K562 (cell line): ENCODE data around the gene IQCE. TPM values are rescaled to one million over a fixed set of nuclear protein-coding genes. Genes with fewer than 3 reads are reported as not detected.
A peak's percentile ranks its signal among the peaks of the same experiment; 100 is the strongest.

Source experiments
- ATAC-seq: fragments of 200-7000 bp; cut with Tn5 transposase; 3 replicates; pipeline ENCODE4 v1.9.1; 2020; ENCODE audit warnings: moderate library complexity
- BruUV-seq: library from RNA; stranded (reverse); fragments of 400-500 nt; replicated peaks from 2 replicates; lab custom pipeline; 2021; lab: Mats Ljungman, UMichigan
- CTCF ChIA-PET: fragments of 300-600 bp; formaldehyde crosslinking; extraction: SDS; loops from one replicate; lab custom pipeline; 2021; ENCODE audit warnings: low intra/inter-chr PET ratio; lab: Yijun Ruan, JAX
- POLR2A ChIA-PET: fragments of 300-600, 350-650 bp; sonication (Branson Sonifier 250); formaldehyde crosslinking; extraction: SDS; loops from one replicate; lab custom pipeline; 2021; ENCODE audit warnings: antibody characterized with exemption, inconsistent platforms; lab: Yijun Ruan, JAX
- DNase-seq, 4 experiments: peaks; one replicate each; pipeline versions ENCODE4 v3.0.0 to v3.0.0-alpha.2; 2011 to 2018; ENCODE audit warnings: low spot score in 3 of 4, mixed read lengths in 3 of 4; ENCODE audit errors: extremely low read depth in 1 of 4
- FAIRE-seq: peaks from 2 replicates; lab custom pipeline; 2011; peaks lifted over from hg19 to GRCh38; lab: Jason Lieb, UNC
- H2AFZ ChIP-seq: 2 replicates; pipeline ENCODE4 v1.6.0; 2011; ENCODE audit warnings: low read depth, low read length, control low read depth, inconsistent platforms
- H3K27ac ChIP-seq: fragments of 200-600 bp; 3 replicates; pipeline ENCODE4 v1.8.0; 2011; ENCODE audit warnings: low read depth, mild to moderate bottlenecking, control low read depth, inconsistent platforms, low read length, moderate library complexity, mixed read lengths; ENCODE audit errors: extremely low read depth
- H3K27me3 ChIP-seq, 2 experiments: fragments of 300-600 bp in 1 of 2; 2 replicates in 1 of 2; 3 replicates in 1 of 2; pipeline versions ENCODE4 v1.6.0 to v1.8.0; 2011; ENCODE audit warnings: inconsistent platforms in 2 of 2, low read length in 2 of 2, mild to moderate bottlenecking in 1 of 2, mixed read lengths in 1 of 2, moderate library complexity in 1 of 2; ENCODE audit not compliant: control insufficient read depth in 2 of 2, insufficient read depth in 2 of 2
- H3K36me3 ChIP-seq: fragments of 300-600 bp; 3 replicates; pipeline ENCODE4 v1.8.0; 2011; ENCODE audit warnings: mild to moderate bottlenecking, low read length, inconsistent platforms; ENCODE audit not compliant: control insufficient read depth, insufficient read depth
- H3K4me1 ChIP-seq, 2 experiments: fragments of 200-600 bp in 1 of 2; replicated peaks in 1 of 2; 2 replicates in 1 of 2; 3 replicates in 1 of 2; pipeline versions ENCODE4 v1.5.1 to v1.8.0; 2011; ENCODE audit warnings: inconsistent platforms in 2 of 2, low read length in 2 of 2, mild to moderate bottlenecking in 1 of 2, mixed read lengths in 1 of 2, moderate library complexity in 1 of 2; ENCODE audit not compliant: control insufficient read depth in 2 of 2, insufficient read depth in 2 of 2
- H3K4me2 ChIP-seq: 2 replicates; pipeline ENCODE4 v1.6.1; 2011; ENCODE audit warnings: low read length, control low read depth, inconsistent platforms, mixed read lengths; ENCODE audit not compliant: insufficient read depth
- H3K4me3 ChIP-seq: fragments of 200-600 bp; sonication (generic), shearing (Covaris generic); 2 replicates; pipeline ENCODE4 v1.5.1; 2016; ENCODE audit warnings: control low read depth, inconsistent platforms
- H3K79me2 ChIP-seq: fragments of 200-600 bp; 3 replicates; pipeline ENCODE4 v1.8.0; 2011; ENCODE audit warnings: low read length, inconsistent platforms; ENCODE audit not compliant: control insufficient read depth, insufficient read depth
- H3K9ac ChIP-seq, 2 experiments: 2 replicates each; pipeline versions ENCODE4 v1.6.0 to v1.6.1; 2011; ENCODE audit warnings: low read depth in 2 of 2, low read length in 2 of 2, control low read depth in 1 of 2, inconsistent platforms in 1 of 2, mild to moderate bottlenecking in 1 of 2, mixed read lengths in 1 of 2; ENCODE audit not compliant: insufficient read depth in 1 of 2
- H3K9me1 ChIP-seq: one replicate; pipeline ENCODE4 v1.6.0; 2011; ENCODE audit warnings: inconsistent platforms, mild to moderate bottlenecking, low read length, moderate library complexity; ENCODE audit not compliant: control insufficient read depth, insufficient read depth
- H3K9me3 ChIP-seq: replicated peaks from 2 replicates; pipeline ENCODE4 v1.5.1; 2011; ENCODE audit warnings: low read depth, low read length, inconsistent platforms; ENCODE audit not compliant: control insufficient read depth, insufficient read depth
- H4K20me1 ChIP-seq: replicated peaks from 2 replicates; pipeline ENCODE4 v1.6.1; 2011; ENCODE audit warnings: low read length, inconsistent platforms, mixed read lengths; ENCODE audit not compliant: control insufficient read depth, insufficient read depth
- ATF6 ChIP-seq: sonication (generic); formaldehyde crosslinking; IDR thresholded peaks from 2 replicates; pipeline ENCODE4 v1.4.0; 2020; ENCODE audit warnings: mild to moderate bottlenecking, missing genetic modification reagents
- BMI1 ChIP-seq: fragments of 150-350 bp; IDR thresholded peaks from 2 replicates; pipeline ENCODE4 v1.6.1; 2014; ENCODE audit warnings: low read length
- CREM ChIP-seq: IDR thresholded peaks from 2 replicates; pipeline ENCODE4 v1.6.1; 2014; ENCODE audit warnings: antibody characterized with exemption, low read depth
- E2F6 ChIP-seq, 2 experiments: IDR thresholded peaks; 2 replicates each; pipeline ENCODE4 v1.6.1; 2011; ENCODE audit warnings: borderline replicate concordance in 1 of 2, control low read depth in 1 of 2, low read depth in 1 of 2, low read length in 1 of 2, mild to moderate bottlenecking in 1 of 2, mixed read lengths in 1 of 2, moderate library complexity in 1 of 2; ENCODE audit not compliant: insufficient read depth in 1 of 2, insufficient read length in 1 of 2, poor library complexity in 1 of 2, severe bottlenecking in 1 of 2; ENCODE audit errors: extremely low read depth in 1 of 2
- HDAC1 ChIP-seq, 2 experiments: fragments of 450-650 bp; IDR thresholded peaks; 2 replicates each; pipeline ENCODE4 v1.6.1; 2016 to 2017; ENCODE audit warnings: inconsistent platforms in 1 of 2, mild to moderate bottlenecking in 1 of 2, moderate library complexity in 1 of 2
- LCOR ChIP-seq: sonication (generic); formaldehyde crosslinking; IDR thresholded peaks from 2 replicates; pipeline ENCODE4 v1.8.0; 2022; ENCODE audit warnings: mild to moderate bottlenecking, missing genetic modification reagents
- RBFOX2 ChIP-seq: fragments of 200-400 bp; formaldehyde crosslinking; IDR thresholded peaks from 2 replicates; pipeline ENCODE4 v1.6.1; 2017; ENCODE audit warnings: low read depth, mild to moderate bottlenecking, low read length, moderate library complexity
- ZNF592 ChIP-seq: fragments of 450-650 bp; IDR thresholded peaks from 2 replicates; pipeline ENCODE4 v1.6.1; 2017; ENCODE audit warnings: antibody characterized with exemption, mild to moderate bottlenecking
- WGBS: fragments of 100-300 bp; shearing (Covaris generic); methylation state at CpG from one replicate; pipeline ENCODE4 v1.1.6; 2016; ENCODE audit warnings: low coverage, mixed read lengths; ENCODE audit not compliant: insufficient coverage; ENCODE audit errors: missing lambda C conversion rate; 5-methylcytosine and 5-hydroxymethylcytosine counted together
- in situ Hi-C: fragments of 300-500 bp; cut with MboI; formaldehyde crosslinking; loops from 4 replicates; pipeline ENCODE4 v1.15.0; 2018; ENCODE audit warnings: inconsistent platforms, mixed read lengths
- intact Hi-C: fragments of 100-400 bp; cut with micrococcal nuclease; formaldehyde crosslinking; loops from 2 replicates; pipeline ENCODE4 v1.14.2; 2022
- polyA plus RNA-seq, 8 experiments: library from polyadenylated mRNA; depleted of rRNA in 4 of 8; stranded (reverse) in 5 of 8; unstranded in 3 of 8; fragments of >200 nt; fragmentation: Nextera tagmentation in 2 of 8; fragmentation: Illumina TruSeq in 1 of 8; extraction: Ambion mirVana in 2 of 8; extraction: Trizol in 1 of 8; gene quantifications; 2 replicates each; pipeline versions ENCODE4 v1.2.1 to v1.2.3, GENCODE V29; 2011 to 2014; ENCODE audit warnings: inconsistent platforms in 1 of 8, missing spikeins in 1 of 8
- total RNA-seq, 7 experiments: library from RNA; depleted of rRNA in 6 of 7; stranded (reverse); fragments of >200 nt in 6 of 7; fragmentation: Illumina TruSeq in 2 of 7; extraction: Trizol in 2 of 7; gene quantifications; 2 replicates each; pipeline versions ENCODE4 v1.2.1 to v1.2.3, GENCODE V29; 2011 to 2021; ENCODE audit warnings: low replicate concordance in 1 of 7

The IQCE gene
- total and polyA plus RNA-seq, 9 of the 15 experiments (the other 6 are each of a cell fraction or from before 2014, with no cell fraction given), result 0.18 to 8.5 (median 4.2) TPM

- intact Hi-C loops, result no loop called here
- Histone ChIP-seq H3K27ac (peak overlapping the region; percentile 31; the same call in 2 of the 3 replicates), H4K20me1 (peaks cover 7% of the 10 kb centered on the region; the same call in 1 of the 2 replicates), H3K4me1 (peaks cover 12 to 18% of the 10 kb centered on the region in 2 experiments; a peak in 4 of 5 replicates), H3K4me3 (no peak overlapping the region), H3K9ac (peak overlapping the region; percentile 3 to 82; a peak in 3 of 4 replicates), H3K27me3 (no peaks in the 10 kb centered on the region), H2AFZ (peak overlapping the region; percentile 66; the same call in 1 of the 2 replicates), H3K79me2 (no peaks in the 10 kb centered on the region), H3K9me1 (no peaks in the 10 kb centered on the region), H3K36me3 (peaks cover 9% of the 10 kb centered on the region; the same call in 1 of the 3 replicates), H3K4me2 (peak overlapping the region; percentile 31), H3K9me3 (no peaks in the 10 kb centered on the region)
- ChIA-PET CTCF (no interaction called here), POLR2A (interaction anchor here (0.6 kb wide), 1 partner anchor 71 kb away, joined by 3 read pairs; no protein-coding TSS in a partner anchor)
- WGBS, result 58% methylated on average over 20 of the region's 22 CpGs
- DNase-seq (peak; percentile 58 to 77 (median 66)), FAIRE-seq (peak; percentile 87), ATAC-seq (peak; percentile 56)
- no TSS peak for BruUV-seq
- in situ Hi-C loops, result no loop called here
- peak; percentile 30 to 49 for TF ChIP-seq E2F6 (IDR thresholded peaks at IDR 0.05; ENCODE audit: borderline replicate concordance in 1 of 2, extremely low read depth in 1 of 2, insufficient read depth in 1 of 2, insufficient read length in 1 of 2, low read depth in 1 of 2, low read length in 1 of 2, poor library complexity in 1 of 2, severe bottlenecking in 1 of 2)
- TF ChIP-seq CREM, result peak; percentile 43; the same call in 1 of the 2 replicates
- TF ChIP-seq ZNF592, result peak; percentile 69
- TF ChIP-seq RBFOX2, result 0 out of 2 replicates have a peak, but pooled peaks have one; percentile 17
- TF ChIP-seq ATF6 (CRISPR knock-in tag), result 0 out of 2 replicates have a peak, but pooled peaks have one; percentile 48
- TF ChIP-seq BMI1, result no peak
- TF ChIP-seq LCOR (CRISPR knock-in tag), result peak; percentile 71; the same call in 1 of the 2 replicates
- TF ChIP-seq HDAC1 (IDR thresholded peaks at IDR 0.05), result peak in 1 of 2 experiments; percentile 33; a peak in 1 of 4 replicates
These were observed 13.5 kb downstream of the IQCE start for GRCh38 chr7:2572101-2572842.
